Endothelial cell of umbilical vein (primary cell): ENCODE data around the gene PSMB8. TPM values are rescaled to one million over a fixed set of nuclear protein-coding genes. Genes with fewer than 3 reads are reported as not detected.

Source experiments
- BruUV-seq: library from RNA; stranded (reverse); fragments of 400-500 nt; replicated peaks from 2 replicates; lab custom pipeline; 2021; lab: Mats Ljungman, UMichigan
- CTCF ChIA-PET: fragments of 300-600, 350-600 bp; sonication (Branson Sonifier 250); formaldehyde crosslinking; loops from one replicate; lab custom pipeline; 2021; ENCODE audit warnings: antibody characterized with exemption, inconsistent platforms; lab: Charles Lee
- POLR2A ChIA-PET: fragments of 300-600, 350-600 bp; sonication (Branson Sonifier 250); formaldehyde crosslinking; loops from one replicate; lab custom pipeline; 2021; ENCODE audit warnings: antibody characterized with exemption, inconsistent platforms; lab: Charles Lee
- DNase-seq: peaks from one replicate; pipeline ENCODE4 v3.0.0-alpha.2; 2011; ENCODE audit warnings: low read depth, low spot score
- FAIRE-seq: peaks from 2 replicates; lab custom pipeline; 2011; peaks lifted over from hg19 to GRCh38; lab: Jason Lieb, UNC
- H2AFZ ChIP-seq: 2 replicates; pipeline ENCODE4 v1.6.0; 2012; ENCODE audit warnings: low read depth, low read length, control low read depth, inconsistent platforms
- H3K27ac ChIP-seq: 2 replicates; pipeline ENCODE4 v1.5.1; 2011; ENCODE audit warnings: low read depth, mild to moderate bottlenecking, control low read depth, low read length, moderate library complexity; ENCODE audit not compliant: insufficient read depth
- H3K27me3 ChIP-seq, 2 experiments: 2 replicates each; pipeline versions ENCODE4 v1.6.0 to v1.6.1; 2011; ENCODE audit warnings: low read length in 2 of 2, mixed read lengths in 1 of 2; ENCODE audit not compliant: control insufficient read depth in 2 of 2, insufficient read depth in 2 of 2
- H3K36me3 ChIP-seq, 2 experiments: 2 replicates in 1 of 2; 3 replicates in 1 of 2; pipeline ENCODE4 v1.5.1; 2011; ENCODE audit warnings: low read length in 2 of 2, mild to moderate bottlenecking in 1 of 2, moderate library complexity in 1 of 2; ENCODE audit not compliant: control insufficient read depth in 2 of 2, insufficient read depth in 2 of 2; ENCODE audit errors: extremely low read depth in 1 of 2
- H3K4me1 ChIP-seq: 3 replicates; pipeline ENCODE4 v1.5.1; 2011; ENCODE audit warnings: mild to moderate bottlenecking, low read length; ENCODE audit not compliant: control insufficient read depth, insufficient read depth; ENCODE audit errors: extremely low read depth
- H3K4me2 ChIP-seq: 2 replicates; pipeline ENCODE4 v1.6.1; 2011; ENCODE audit warnings: low read length, control low read depth, mixed read lengths; ENCODE audit not compliant: insufficient read depth
- H3K4me3 ChIP-seq, 3 experiments: fragments of 200-600 bp in 1 of 3; sonication (generic), shearing (Covaris generic) in 1 of 3; replicated peaks in 1 of 3; 2 replicates each; pipeline ENCODE4 v1.5.1; 2011 to 2016; ENCODE audit warnings: control low read depth in 3 of 3, low read length in 3 of 3, mild to moderate bottlenecking in 2 of 3, inconsistent platforms in 1 of 3, low read depth in 1 of 3, moderate library complexity in 1 of 3; ENCODE audit not compliant: insufficient read depth in 1 of 3
- H3K79me2 ChIP-seq: 2 replicates; pipeline ENCODE4 v1.6.0; 2012; ENCODE audit warnings: low read length, inconsistent platforms; ENCODE audit not compliant: control insufficient read depth, insufficient read depth
- H3K9ac ChIP-seq: replicated peaks from 2 replicates; pipeline ENCODE3; 2011; ENCODE audit warnings: low read length, control low read depth; ENCODE audit not compliant: insufficient read depth; ENCODE audit errors: extremely low read depth
- H3K9me1 ChIP-seq: replicated peaks from 3 replicates; pipeline ENCODE4 v1.6.0; 2011; ENCODE audit warnings: mild to moderate bottlenecking, low read length; ENCODE audit not compliant: control insufficient read depth, insufficient read depth; ENCODE audit errors: extremely low read depth
- H3K9me3 ChIP-seq: replicated peaks from 2 replicates; pipeline ENCODE4 v1.5.1; 2012; ENCODE audit warnings: low read length, inconsistent platforms; ENCODE audit not compliant: control insufficient read depth, insufficient read depth
- H4K20me1 ChIP-seq: replicated peaks from 2 replicates; pipeline ENCODE3; 2011; ENCODE audit warnings: mild to moderate bottlenecking, low read length; ENCODE audit not compliant: control insufficient read depth, insufficient read depth; ENCODE audit errors: extremely low read depth
- EZH2 ChIP-seq: IDR thresholded peaks from 2 replicates; pipeline ENCODE4 v1.6.1; 2012; ENCODE audit warnings: borderline replicate concordance, low read depth, mild to moderate bottlenecking, moderate library complexity, low read length, inconsistent platforms; ENCODE audit not compliant: severe bottlenecking
- FOS ChIP-seq: IDR thresholded peaks from 2 replicates; pipeline ENCODE4 v1.6.1; 2011; ENCODE audit warnings: mild to moderate bottlenecking, low read length, moderate library complexity, borderline replicate concordance; ENCODE audit not compliant: insufficient read depth
- GATA2 ChIP-seq: IDR thresholded peaks from 2 replicates; pipeline ENCODE4 v1.7.0; 2011; ENCODE audit warnings: low read depth, mild to moderate bottlenecking, moderate library complexity, mixed read lengths, low read length; ENCODE audit not compliant: insufficient read length, insufficient read depth
- JUN ChIP-seq: IDR thresholded peaks from 2 replicates; pipeline ENCODE4 v1.6.1; 2011; ENCODE audit warnings: borderline replicate concordance, low read depth; ENCODE audit not compliant: insufficient read length, insufficient read depth
- MYC ChIP-seq: IDR thresholded peaks from one replicate; pipeline ENCODE4 v1.6.1; 2011; ENCODE audit warnings: mild to moderate bottlenecking, low read depth, low read length
- POLR2A ChIP-seq: IDR thresholded peaks from 2 replicates; pipeline ENCODE4 v1.6.1; 2012; ENCODE audit warnings: low read depth, mild to moderate bottlenecking, control low read depth, low read length
- POLR2AphosphoS5 ChIP-seq: IDR thresholded peaks from 2 replicates; pipeline ENCODE4 v1.6.1; 2012; ENCODE audit warnings: low read depth, mild to moderate bottlenecking, control low read depth, low read length, moderate library complexity; ENCODE audit not compliant: insufficient read depth
- dilution Hi-C: fragments of 300-500 bp; cut with MboI; formaldehyde crosslinking; loops from one replicate; pipeline ENCODE4 v1.15.0; 2019; ENCODE audit warnings: low sequenced_read_pairs; ENCODE audit not compliant: extremely low pct_ligation_motif_present
- intact Hi-C: fragments of 100-400 bp; cut with micrococcal nuclease; formaldehyde crosslinking; loops from one replicate; pipeline ENCODE4 v1.10.0; 2022
- polyA plus RNA-seq, 4 experiments: library from polyadenylated mRNA; depleted of rRNA in 3 of 4; stranded (reverse) in 3 of 4; unstranded in 1 of 4; fragments of >200 nt; gene quantifications; 2 replicates each; pipeline versions ENCODE4 v1.2.1 to v1.2.3, GENCODE V29; 2011 to 2012; ENCODE audit warnings: missing spikeins in 1 of 4
- total RNA-seq: library from RNA; stranded (reverse); gene quantifications from 2 replicates; pipeline ENCODE4 v1.2.3, GENCODE V29; 2021
- TF ChIP-seq, protein P1 (sequence below), 2 donors: IDR thresholded peaks; 1 replicate in 1 of 2; 2 replicates in 1 of 2; pipeline ENCODE4 v1.5.1; 2011; ENCODE audit warnings: low read length in 2 of 2, mild to moderate bottlenecking in 2 of 2, moderate library complexity in 2 of 2, control low read depth in 1 of 2, inconsistent platforms in 1 of 2, low read depth in 1 of 2; ENCODE audit not compliant: insufficient read depth in 1 of 2; ENCODE audit errors: extremely low read depth in 1 of 2
- TF ChIP-seq, protein P2 (sequence below): IDR thresholded peaks from 2 replicates; pipeline ENCODE4 v1.6.1; 2011; ENCODE audit not compliant: insufficient read depth, insufficient read length

Gene PSMB8
- total and polyA plus RNA-seq, 2 donors (not counting 3 experiments of a cell fraction or from before 2014, with no cell fraction given): 40.1 to 49.4 TPM

DNA sequence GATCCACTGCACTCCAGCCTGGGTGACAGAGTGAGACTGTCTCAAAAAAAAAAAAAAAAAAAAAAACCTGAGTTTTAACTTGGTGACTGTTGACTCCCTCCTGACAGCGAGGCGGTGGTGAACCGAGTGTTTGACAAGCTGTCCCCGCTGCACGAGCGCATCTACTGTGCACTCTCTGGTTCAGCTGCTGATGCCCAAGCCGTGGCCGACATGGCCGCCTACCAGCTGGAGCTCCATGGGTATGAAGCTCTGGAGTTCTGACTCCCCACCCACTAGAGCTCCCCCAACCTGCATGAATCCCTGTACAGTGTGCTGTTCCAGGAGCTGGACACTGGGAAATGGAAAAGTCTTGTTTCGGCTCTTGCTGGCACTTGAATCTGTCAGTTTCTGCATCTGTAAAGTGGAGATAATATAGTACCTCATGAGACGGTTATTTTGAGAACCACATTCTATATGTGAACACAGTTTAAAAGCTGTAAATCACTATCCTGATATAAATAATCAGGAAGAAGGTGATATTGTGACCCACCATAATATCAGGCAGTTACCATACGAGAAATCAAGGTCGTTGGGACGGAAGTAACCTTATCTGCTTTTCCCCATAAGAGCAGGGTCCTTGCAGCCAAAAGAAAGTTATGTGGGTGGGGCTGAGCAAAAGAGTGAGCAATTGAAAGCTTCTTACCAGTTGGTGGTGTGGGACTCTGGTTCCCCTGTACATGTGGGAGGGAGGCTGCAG, 13.5 kb upstream of the PSMB8 start:
- BruUV-seq: no TSS peak
- ChIA-PET CTCF (interaction anchor here (1.4 to 8.1 kb wide), 5 partner anchors 11 to 127 kb away, joined by 5 to 274 read pairs (median 6); partner anchors contain the start of gene TAP2), POLR2A (interaction anchor here (0.7 kb wide), 1 partner anchor 15 kb away, joined by 8 read pairs; no protein-coding TSS in a partner anchor)
- H3K9me1 ChIP-seq: no peaks in the 10 kb centered on the region
- no peaks in the 10 kb centered on the region for H3K9me3 ChIP-seq
- DNase-seq: no peak
- H3K4me3 ChIP-seq: no peak overlapping the region
- TF ChIP-seq FOS (no peak), POLR2AphosphoS5 (no peak), JUN (no peak), EZH2 (no peak), GATA2 (no peak), MYC (no peak), POLR2A (no peak)
- TF ChIP-seq, protein P1, sequence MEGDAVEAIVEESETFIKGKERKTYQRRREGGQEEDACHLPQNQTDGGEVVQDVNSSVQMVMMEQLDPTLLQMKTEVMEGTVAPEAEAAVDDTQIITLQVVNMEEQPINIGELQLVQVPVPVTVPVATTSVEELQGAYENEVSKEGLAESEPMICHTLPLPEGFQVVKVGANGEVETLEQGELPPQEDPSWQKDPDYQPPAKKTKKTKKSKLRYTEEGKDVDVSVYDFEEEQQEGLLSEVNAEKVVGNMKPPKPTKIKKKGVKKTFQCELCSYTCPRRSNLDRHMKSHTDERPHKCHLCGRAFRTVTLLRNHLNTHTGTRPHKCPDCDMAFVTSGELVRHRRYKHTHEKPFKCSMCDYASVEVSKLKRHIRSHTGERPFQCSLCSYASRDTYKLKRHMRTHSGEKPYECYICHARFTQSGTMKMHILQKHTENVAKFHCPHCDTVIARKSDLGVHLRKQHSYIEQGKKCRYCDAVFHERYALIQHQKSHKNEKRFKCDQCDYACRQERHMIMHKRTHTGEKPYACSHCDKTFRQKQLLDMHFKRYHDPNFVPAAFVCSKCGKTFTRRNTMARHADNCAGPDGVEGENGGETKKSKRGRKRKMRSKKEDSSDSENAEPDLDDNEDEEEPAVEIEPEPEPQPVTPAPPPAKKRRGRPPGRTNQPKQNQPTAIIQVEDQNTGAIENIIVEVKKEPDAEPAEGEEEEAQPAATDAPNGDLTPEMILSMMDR (IDR thresholded peaks at IDR 0.05; ENCODE audit: extremely low read depth in 1 of 2, insufficient read depth in 1 of 2, low read depth in 1 of 2, low read length in 2 of 2): no peak
- TF ChIP-seq, protein P2, sequence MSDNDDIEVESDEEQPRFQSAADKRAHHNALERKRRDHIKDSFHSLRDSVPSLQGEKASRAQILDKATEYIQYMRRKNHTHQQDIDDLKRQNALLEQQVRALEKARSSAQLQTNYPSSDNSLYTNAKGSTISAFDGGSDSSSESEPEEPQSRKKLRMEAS: no peak
- H3K36me3 ChIP-seq: no peaks in the 10 kb centered on the region
- no peak overlapping the region for H3K9ac ChIP-seq
- no peaks in the 10 kb centered on the region for H3K79me2 ChIP-seq
- H3K27ac ChIP-seq: no peak overlapping the region
- peaks cover 2 to 17% of the 10 kb centered on the region in 2 experiments for H3K27me3 ChIP-seq
- no peak overlapping the region for H3K4me2 ChIP-seq
- intact Hi-C loops: no loop called here
- no peaks in the 10 kb centered on the region for H4K20me1 ChIP-seq
- dilution Hi-C loops: no loop called here
- peaks cover 9% of the 10 kb centered on the region for H3K4me1 ChIP-seq
- H2AFZ ChIP-seq: no peak overlapping the region
- no peak for FAIRE-seq
